ENCODE results near the gene PIK3C2G.
"Not testable (repeated sequence)": the region's sequence is repeated elsewhere in the genome, so short reads cannot be mapped to it uniquely, and the experiment has no call there.

PIK3C2G gene

GRCh38 chr12:18632848-18633247 lies 371.5 kb downstream of the PIK3C2G start:
- DNase-seq (ENCODE audit: low spot score), result no peak

- DNase-seq (ENCODE audit: low spot score), result no peak
Measured at GRCh38 chr12:18634382-18634781, 373.1 kb downstream of the PIK3C2G start.

GRCh38 chr12:18640321-18640955 lies 379.1 kb downstream of the PIK3C2G start:
- no peak for DNase-seq (ENCODE audit: low spot score)

GRCh38 chr12:18643681-18644080 lies 382.4 kb downstream of the PIK3C2G start:
- no peak for DNase-seq (ENCODE audit: low spot score)

GRCh38 chr12:18644564-18644963 lies 383.2 kb downstream of the PIK3C2G start:
- DNase-seq (ENCODE audit: low spot score), result no peak

GRCh38 chr12:18646286-18646890 lies 385.1 kb downstream of the PIK3C2G start:
- DNase-seq (ENCODE audit: low spot score), result no peak

GRCh38 chr12:18651525-18651924 lies 390.2 kb downstream of the PIK3C2G start:
- no peak for DNase-seq (ENCODE audit: low spot score)

GRCh38 chr12:18652596-18652995 lies 391.3 kb downstream of the PIK3C2G start:
- no peak for DNase-seq (ENCODE audit: low spot score)

- no peak for DNase-seq (ENCODE audit: low spot score)
Measured at GRCh38 chr12:18653465-18653864, 392.1 kb downstream of the PIK3C2G start.

- no peak for DNase-seq (ENCODE audit: low spot score)
Measured at GRCh38 chr12:18655351-18655750, 394.0 kb downstream of the PIK3C2G start.

- no peak for DNase-seq (ENCODE audit: low spot score)
Measured at GRCh38 chr12:18658179-18658578, 396.9 kb downstream of the PIK3C2G start.

- DNase-seq (ENCODE audit: low spot score), result no peak
Measured at GRCh38 chr12:18658829-18659228, 397.5 kb downstream of the PIK3C2G start.

- no peak for DNase-seq (ENCODE audit: low spot score)
Measured at GRCh38 chr12:18676141-18676540, 414.8 kb downstream of the PIK3C2G start.

GRCh38 chr12:18676996-18677588 lies 415.8 kb downstream of the PIK3C2G start:
- DNase-seq (ENCODE audit: low spot score), result no peak

GRCh38 chr12:18681818-18682217 lies 420.5 kb downstream of the PIK3C2G start:
- peak; percentile 22 for DNase-seq (ENCODE audit: low spot score)

GRCh38 chr12:18683327-18684013 lies 422.2 kb downstream of the PIK3C2G start:
- DNase-seq (ENCODE audit: low spot score), result no peak

GRCh38 chr12:18684430-18684829 lies 423.1 kb downstream of the PIK3C2G start:
- DNase-seq (ENCODE audit: low spot score), result no peak

- DNase-seq (ENCODE audit: low spot score), result no peak
Measured at GRCh38 chr12:18689771-18690170, 428.5 kb downstream of the PIK3C2G start.

GRCh38 chr12:18690653-18691052 lies 429.3 kb downstream of the PIK3C2G start:
- DNase-seq (ENCODE audit: low spot score), result no peak

GRCh38 chr12:18693986-18694385 lies 432.7 kb downstream of the PIK3C2G start:
- not testable (repeated sequence) for DNase-seq (ENCODE audit: low spot score)

GRCh38 chr12:18696971-18697602 lies 435.8 kb downstream of the PIK3C2G start:
- DNase-seq (ENCODE audit: low spot score), result no peak
